GM15510 (cell line): ENCODE data around the gene MAN1C1.

Experiments used
- POLR2A ChIP-seq: IDR thresholded peaks from 3 replicates; pipeline ENCODE4 v1.6.1; 2011; ENCODE audit warnings: borderline replicate concordance; ENCODE audit not compliant: insufficient read length; ENCODE audit errors: extremely low read depth

Gene MAN1C1

DNA sequence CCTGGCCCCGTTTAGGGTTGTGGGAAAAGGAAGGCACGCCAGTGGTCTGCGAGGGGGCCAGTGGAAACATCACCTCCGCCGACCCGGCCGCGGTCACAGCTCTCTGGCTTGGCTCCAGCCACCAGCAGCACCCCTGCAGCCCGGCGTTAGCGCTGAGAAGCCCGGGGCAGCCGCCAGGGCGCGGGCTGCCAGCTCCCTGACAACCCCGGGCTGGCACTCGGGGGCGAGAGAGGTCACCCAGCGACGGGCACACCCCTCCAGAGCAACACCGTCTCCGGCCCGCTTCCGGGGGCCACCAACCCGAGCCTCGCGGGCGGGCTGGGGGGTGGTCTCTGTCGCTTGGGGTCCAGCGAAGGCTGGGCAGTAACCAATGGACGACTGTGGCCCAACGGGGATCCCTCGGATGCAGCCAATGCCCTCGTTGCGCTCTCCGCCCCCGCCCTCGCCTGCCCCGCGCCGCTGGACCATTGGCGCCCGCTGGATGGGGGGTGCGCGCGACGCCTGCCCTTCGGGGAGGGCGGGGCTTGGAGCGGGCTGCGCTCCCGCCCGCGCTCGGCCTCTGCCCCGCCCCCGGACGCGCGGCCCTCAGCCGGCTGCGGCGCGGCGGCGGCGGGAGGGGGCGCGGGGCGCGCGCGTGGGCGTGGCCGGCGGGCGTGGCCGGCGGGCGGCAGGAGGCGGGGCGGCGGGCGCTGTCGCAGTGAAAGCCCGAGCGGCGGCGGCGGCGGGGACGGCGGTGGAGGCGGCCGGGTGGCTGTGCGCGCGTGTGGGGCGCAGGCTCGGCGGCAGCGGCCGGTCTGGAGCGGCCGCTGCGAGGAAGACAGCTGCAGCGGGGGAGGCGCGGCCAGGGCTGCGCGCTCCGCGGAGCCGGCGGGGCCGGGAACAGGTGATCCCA is at the start of gene MAN1C1:
Gene MAN1C1 (plus strand): TSS at position 697 of the 892 bp plus-strand sequence. CDS start 1,007 bp downstream, outside the sequence.
- no peak for TF ChIP-seq POLR2A

DNA sequence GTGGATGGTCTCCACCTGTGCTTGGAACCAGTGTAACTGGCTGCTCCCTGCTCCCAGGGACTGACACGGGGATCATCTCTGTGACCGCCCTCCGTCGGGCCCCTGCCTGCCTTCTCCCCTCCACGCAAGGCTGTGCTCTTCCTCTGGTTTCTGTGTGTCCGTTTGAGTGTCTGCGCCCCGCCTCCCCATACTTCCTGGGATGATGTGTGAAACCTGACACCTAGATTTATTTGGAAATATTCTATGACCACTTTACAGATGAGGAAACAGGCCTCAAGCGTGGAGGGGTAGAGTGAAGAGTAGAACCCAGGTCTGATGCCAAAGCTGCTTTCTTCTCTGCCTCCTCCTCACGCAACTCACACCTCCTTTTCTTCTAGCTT is 48.9 kb upstream of the MAN1C1 start:
- TF ChIP-seq POLR2A: no peak

DNA sequence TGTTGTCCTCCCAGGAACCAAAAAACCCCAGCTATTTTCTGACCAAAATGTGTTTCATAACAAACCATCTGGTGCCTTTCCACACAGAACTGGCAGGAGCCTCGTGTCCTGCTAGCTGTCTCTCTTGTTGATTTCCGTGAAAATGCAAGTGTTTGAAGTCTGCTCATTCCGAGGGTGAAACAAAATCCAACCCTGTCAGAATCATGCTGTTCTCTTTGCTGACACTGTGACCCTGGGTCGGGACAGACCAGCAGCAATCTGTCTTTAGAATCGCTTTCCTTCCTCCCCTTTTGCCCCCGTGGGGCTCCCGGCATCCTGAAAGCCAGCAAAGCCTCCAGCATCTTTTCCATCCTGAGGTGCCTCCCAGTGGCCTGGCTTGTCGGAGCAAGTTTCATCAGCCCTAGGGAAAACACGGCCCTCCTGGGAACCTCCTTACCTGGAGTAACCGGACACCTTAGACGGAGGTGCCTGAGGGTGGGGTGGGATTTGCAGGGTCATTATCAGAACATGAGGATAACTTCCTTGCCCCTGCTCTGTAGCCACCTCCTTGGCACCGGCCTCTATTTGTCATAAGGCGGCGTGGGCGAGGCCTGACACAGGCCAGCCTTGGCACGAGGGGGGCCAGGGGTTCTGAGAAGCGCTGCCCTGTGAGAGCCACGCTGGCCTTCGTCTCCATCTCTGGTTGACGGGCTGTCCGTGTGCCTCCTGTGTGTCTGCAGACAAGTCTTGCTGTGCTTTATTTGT is 48.3 kb upstream of the MAN1C1 start:
- TF ChIP-seq POLR2A: no peak

DNA sequence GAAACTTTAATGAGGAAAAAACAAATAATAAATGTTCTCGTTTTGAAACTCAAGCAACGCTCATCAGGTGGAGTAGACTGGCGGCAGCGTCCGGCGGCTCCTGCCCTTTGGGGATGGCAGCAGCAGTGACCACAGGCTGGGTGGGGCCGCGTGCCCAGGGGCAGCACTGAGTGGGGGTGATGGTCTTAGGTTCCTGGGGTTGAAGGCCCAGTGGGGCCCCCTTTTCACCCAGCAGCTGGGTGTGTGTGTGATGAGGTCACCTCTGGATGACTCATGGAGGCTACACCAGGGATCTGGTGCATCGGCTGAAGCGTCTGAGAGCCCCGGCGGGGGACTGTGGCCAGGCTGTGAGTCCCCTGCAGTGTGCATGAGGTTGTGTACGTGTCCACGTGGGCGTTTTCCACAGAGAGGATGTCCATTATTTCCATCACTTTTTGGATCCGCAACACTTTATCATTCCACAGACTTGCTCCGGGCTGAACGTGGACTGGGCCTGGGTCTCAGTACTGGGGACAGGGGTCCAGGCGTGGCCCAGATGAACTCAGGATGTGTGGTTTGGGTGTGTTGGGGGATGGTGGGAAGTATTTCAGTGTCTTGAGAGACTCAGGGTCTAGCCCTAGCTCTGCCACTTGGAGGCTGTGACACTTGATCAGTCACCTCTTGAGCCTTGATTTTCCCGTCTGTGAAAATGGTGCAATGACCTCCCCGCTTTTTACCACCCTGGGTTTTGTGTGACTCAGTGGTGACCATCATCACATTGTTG is 47.6 kb upstream of the MAN1C1 start:
- no peak for TF ChIP-seq POLR2A

DNA sequence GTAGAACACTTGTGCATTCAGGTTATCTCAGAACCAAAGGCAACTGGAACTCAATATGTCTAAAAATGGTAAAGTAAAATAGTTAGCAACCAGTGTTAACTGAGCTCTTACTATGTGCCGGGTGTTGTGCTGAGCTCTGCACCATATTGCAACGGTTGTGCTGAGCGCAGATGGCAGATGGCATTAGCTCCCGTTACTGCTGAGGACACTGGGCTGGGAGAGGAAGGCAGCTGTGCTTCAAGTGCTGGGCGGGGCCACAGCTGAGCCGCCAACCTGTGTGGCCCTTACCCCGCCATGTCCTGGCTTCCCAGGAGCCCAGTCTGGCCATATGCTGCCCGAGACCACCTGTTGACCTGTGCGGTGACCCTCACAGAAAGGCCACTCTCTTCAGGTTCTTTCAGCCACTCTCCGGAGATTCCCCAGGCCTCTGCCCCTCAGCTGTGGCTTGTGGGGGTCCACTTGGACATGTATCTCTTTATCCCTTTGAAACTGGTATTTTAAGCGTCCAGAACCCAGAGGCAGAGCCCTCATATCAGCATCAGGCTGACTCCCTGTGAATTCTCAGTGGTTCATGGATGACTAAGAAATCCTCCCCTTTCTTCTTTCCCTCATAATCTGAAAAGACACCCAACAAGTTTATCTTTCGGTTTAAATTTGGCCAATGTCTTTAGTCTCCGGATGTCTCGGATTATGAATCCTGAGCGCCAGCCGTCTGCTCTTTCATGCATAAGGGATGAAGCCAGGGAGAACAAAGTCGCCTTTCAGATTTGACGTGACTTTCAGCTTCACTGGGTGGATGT is 46.8 kb upstream of the MAN1C1 start:
- TF ChIP-seq POLR2A: no peak

DNA sequence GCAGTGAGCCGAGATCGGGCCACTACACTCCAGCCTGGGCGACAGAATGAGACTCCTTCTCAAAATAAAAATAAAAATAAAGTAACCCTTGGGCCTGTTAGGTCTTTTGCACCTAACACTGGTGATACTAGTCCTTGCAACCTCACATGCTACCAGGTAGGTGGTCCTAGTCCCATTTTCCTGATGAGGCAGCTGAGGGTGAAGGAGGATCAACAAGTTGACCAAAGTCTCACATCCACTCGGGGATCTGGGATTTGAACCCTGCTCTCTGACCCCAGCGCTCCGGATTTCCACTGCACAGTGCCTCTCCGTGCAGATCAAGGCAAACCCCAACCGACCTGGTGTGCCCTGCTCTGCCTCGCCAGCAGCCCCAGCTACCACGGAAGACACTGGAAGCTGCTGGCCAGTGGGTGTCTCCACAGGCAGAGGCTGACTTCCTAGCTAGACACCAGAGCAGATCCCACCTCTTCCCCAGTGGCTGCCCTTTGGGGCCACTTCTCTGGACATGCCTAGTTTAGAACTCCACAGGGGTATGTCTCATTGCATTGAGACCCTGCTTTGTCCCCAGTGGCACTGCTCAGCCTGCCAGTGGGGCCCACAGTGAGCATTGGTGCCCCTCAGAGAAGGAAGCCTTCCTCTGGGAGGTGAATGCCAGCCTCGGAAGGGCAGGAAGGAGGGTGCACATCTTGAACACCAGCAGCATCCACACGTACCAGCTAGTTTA is 45.6 kb upstream of the MAN1C1 start:
- no peak for TF ChIP-seq POLR2A

DNA sequence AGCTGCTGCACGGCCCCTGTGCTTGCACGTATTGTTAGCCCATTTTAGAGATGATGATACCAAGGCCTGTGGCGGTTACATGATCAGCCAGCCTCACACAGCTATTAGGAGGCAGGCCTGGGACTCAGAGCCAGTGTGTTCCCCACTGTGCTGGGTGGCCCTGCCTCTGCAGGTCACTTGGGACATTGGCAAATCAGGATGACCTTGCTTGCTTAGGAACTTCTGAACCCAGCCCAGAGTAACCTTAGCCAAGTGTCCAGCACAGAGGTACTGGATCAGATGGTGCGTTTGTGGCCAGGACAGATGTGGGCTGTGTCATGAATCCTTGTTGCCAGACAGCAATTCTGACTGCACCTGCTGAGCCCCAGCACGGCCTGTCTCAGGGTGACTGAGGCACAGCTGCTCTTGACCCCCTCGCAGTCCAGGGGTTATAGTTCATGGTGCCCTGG is 45.0 kb upstream of the MAN1C1 start:
- TF ChIP-seq POLR2A: no peak

DNA sequence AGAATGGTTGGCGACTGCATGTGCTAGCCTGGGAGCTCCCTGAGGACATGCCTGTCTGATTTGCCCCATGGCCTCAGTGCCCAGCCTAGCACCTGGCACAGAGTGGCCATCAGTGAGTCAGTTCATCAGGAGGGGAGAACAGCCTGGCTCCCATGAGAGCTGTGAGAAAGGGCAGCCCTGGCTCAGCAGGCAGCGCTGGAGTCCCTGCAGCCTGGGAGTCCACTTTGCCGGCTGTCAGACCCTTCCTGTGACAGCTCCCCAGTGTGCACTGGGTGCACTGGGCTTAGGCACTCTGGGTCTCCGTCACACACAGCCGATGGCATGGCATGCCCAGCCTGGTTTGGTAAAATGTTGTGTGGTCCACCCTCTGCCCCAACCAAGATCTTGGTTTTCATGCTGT is 44.5 kb upstream of the MAN1C1 start:
- TF ChIP-seq POLR2A: no peak

DNA sequence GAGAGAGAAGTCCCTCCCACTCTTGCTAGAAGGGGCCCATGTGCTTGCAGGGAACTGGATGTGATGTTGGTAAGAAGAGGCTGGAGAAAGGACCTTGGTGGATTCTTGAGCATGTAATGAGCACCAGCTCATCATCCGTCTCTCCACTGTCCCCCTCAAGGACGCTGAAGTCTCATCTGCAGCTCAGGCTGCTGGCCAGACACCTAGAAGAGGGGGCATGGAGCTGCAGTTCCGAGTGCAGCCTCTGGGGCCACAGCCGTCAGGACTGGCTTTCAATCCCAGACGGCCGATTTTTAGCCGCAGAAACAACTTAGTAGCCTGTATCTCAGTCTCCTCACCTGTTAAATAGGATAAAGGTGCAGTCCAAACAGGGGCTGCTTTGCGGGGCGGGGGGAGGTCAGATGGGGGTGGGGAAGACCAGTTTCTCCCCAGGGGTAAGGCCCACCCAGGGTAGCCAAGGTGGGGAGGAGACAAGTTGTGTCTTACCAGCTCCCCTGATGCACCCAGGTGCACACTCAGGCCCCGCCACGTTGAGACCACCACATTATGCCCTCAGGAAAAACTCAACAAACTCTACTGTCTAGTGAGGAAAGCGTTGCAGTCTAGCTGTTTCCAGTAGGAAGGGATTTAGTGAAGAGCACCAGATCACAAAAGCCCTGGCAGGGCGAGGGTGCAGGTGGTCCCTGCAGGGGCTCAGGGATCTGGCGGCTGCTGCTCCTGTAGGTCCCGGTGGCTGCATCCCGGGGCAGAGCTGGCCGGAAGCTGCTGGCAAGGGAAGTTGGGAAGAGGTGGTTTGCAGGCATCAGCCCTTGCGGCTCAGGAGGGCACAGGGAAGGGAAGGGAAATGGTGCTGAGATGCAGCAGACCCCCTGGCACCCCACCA is 43.6 kb upstream of the MAN1C1 start:
- no peak for TF ChIP-seq POLR2A

DNA sequence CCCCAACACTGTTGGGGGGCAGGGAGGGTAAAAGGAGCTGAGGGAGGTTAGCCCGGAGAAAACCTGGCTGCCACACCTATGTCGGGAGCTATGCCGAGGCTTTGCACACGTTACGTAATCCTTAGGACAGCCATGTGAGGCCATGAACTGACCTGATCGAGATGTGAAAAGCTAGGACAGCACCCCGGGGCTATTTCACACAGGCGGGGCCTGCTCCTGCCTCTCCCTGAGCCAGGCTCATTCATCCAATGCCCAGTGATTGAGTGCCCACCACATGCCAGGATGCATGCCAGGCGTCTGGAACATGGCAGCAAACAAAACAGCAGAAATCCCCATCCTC is 43.0 kb upstream of the MAN1C1 start:
- TF ChIP-seq POLR2A: no peak

DNA sequence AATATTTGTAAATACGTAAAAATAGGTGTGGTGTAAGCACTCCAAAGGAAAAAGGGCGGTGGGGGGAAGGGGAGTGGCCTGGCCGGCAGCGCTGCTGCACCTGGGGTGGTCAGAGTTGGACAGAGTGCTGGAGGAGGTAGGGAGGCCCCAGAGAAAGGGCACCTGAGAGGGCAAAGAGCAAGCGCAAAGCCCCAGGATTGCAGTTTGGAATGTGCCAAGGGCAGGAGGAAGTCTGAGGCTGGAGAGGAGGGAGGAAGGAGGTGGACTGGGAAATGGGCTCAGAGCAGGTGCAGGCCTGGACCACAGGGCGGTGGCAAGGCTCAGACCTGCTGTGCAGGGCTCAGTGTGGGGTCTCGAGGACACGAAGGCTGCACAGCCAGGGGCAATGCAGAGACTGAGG is 42.6 kb upstream of the MAN1C1 start:
- no peak for TF ChIP-seq POLR2A

DNA sequence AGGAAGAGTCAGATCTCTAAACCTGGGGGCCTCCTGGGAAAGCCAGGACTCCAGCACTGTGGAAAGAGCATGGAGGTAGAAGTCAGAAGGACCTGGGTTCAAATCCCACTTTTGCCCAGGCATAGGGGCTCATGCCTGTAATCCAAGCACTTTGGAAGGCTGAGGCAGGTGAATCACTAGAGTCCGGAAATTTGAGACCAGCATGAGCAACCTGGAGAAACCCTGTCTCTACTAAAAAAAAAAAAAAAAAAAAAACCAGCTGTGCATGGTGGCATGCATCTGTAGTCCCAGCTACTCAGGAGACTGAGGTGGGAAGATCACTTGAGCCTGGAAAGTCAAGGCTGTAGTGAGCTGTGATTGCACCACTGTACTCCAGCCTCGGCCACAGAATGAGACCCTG is 41.4 kb upstream of the MAN1C1 start:
- TF ChIP-seq POLR2A: no peak
